GM18520 (cell line): ENCODE data around the gene SPATA4.
"Not testable (repeated sequence)": the region's sequence is repeated elsewhere in the genome, so short reads cannot be mapped to it uniquely, and the experiment has no call there.

ENCODE experiments used
- ATAC-seq: cut with Tn5 transposase; IDR thresholded peaks from one replicate; pipeline ENCODE4 v1.9.1; 2021; ENCODE audit not compliant: unreplicated experiment

Gene SPATA4

DNA sequence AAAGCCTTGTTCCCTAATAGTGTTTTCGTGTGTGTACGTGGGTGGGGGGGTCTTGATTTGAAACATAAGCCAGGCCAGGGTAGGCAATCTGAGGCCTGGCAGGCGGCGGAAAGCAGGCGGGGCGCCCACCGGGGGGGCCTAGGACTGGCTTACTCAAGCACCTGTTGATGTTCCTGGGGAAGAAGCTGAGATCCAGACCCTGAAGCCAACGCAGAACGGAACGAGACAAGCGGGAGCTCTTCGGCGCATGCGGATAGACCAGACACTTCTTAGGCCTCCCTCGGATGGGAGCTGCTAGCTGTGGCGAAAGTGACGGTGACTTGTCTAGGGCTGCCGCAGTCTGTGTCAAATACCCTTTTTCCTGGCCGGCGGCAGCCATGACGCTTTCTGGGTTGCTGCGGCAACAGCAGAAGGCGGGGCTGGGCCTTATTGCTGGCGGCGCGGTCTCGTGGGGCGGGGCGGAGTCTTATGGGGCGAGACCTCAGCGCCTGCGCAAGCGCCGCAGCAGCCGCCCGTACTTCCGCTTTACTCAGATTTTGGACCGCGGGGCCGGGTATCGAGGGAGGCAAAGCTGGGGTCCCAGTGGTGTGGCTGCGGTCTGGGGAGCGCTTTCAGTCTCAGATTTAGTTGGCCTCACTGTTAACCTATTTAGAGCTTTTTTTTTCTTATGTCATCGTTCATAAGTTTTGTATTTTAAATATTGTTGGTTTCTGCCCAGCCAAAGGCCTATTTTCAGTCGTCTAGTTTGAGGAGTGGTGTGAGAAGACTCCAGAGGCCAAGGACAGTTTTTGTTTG, at the start of gene SPATA4:
Gene SPATA4 (minus strand): TSS at position 402 of the 795 bp plus-strand sequence. CDS start 23 bp downstream, at position 379.
- ATAC-seq = peak; percentile 94

DNA sequence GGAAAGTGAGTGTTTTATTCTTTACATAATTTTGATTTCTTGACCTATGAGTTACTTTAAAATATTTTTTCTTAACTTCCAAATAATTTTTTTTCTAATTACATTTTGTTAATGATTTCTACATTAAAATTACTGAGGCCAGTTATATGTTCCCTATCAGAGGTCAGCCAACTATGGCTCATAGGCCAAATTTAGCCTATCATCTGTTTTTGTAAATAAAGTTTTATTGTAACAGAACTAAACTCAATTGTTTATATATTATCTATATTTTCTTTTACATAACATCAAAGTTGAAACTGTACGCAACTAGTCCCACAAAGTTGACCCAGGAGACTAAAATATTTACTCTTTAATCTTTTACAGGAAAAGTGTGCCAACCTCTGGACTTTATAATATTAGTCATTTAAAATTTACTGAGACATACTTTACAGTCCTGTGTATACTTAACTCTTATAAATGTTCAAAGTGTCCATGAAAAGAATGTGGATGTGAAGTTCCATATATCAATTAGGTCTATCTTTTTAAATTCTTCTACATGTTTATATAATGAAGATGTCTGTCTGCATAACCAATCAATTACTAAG, 47.5 kb upstream of the SPATA4 start:
- no peak for ATAC-seq

DNA sequence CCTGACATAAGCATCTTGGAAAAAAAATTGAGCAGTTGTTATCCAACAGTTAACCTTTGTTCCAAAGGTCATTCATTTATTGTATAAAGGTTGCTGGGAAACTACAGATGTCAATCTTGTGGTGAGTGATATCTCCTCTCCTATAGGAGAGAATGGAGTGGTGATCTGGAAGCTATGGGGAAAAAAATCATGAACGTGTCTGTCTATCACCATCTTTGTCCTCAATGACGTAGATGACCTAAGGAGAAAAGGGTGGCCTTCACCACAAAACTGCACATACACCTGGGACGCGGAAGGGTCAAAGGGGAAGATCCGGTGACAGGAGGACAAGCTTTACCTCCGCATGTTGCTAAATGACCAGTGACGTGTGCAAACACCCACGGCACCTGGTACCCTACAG, 46.3 kb upstream of the SPATA4 start:
- ATAC-seq = no peak

DNA sequence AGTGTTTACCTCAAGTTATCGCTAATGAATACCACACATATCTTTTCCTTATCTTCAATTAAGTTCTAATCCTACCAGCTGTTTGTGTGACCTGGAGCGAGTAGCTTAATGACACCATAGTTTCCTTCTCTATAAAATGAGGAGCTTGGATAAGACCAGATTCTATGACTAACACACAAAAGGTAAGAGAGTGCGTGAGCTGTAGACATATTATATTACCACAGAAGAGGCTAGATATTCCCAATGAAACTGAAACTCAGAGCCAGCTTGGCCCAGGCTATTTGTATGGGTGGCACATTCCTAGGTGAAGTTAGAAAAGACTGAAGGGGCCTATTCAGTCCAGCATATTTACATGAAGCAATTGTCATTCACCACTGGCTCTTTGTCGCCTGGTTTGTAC, 43.4 kb upstream of the SPATA4 start:
- no peak for ATAC-seq

DNA sequence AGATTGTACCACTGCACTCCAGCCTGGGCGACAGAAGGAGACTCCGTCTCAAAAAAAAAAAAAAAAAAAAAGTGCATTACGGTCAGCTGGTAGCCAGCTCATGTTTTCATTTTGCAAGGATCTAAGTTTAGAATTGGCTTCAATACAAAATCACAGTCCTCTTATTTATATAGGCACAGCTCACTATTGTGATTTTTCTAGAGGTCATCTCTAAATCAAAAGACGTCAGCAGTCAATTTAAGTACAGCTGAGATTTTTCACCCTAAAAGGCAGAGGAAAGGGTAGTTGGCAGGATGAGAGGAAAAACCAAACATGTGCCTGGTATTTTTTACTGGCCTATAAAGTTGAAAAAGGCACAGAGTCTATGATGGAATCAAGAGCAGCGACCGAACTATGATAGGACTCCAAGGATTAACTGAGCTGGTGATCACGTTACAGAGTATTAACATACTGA, 42.8 kb upstream of the SPATA4 start:
- ATAC-seq = no peak

DNA sequence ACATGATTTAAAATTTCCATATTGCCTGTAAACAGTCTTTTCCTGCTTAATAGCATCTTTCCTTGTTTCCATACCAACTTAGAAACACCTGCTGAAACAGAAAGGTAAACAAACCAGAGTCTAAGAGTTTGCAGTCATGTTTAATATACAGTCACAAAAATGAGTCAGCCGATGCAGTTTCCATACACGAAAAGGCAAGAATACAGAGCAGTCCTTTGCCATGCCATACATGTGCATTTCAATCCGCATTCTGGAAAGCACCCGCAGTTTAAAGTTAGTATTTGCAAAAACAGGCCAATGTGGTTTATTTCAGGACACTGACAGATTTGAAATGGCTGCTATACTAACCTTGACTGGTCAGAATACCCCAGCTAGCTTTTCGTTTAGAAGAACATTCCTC, 41.6 kb upstream of the SPATA4 start:
- ATAC-seq = no peak

DNA sequence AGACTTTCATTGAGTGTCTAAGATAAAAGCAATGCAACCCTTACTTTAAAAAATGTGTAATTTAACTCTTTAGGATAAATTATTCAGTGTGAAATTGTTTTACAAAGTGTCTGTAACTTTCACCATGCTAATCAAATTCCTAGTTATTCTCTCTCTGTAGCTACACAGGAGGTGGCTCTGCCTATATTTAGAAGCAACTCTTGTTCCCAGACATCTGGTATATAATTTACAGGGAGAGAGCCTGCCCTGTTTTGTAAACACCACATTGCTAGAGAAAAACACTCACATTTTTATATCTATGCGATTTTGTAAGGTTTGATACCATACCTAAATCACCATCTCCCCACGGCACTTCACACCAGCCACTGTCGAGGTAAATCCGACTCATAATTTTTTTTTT, 35.5 kb upstream of the SPATA4 start:
- no peak for ATAC-seq

DNA sequence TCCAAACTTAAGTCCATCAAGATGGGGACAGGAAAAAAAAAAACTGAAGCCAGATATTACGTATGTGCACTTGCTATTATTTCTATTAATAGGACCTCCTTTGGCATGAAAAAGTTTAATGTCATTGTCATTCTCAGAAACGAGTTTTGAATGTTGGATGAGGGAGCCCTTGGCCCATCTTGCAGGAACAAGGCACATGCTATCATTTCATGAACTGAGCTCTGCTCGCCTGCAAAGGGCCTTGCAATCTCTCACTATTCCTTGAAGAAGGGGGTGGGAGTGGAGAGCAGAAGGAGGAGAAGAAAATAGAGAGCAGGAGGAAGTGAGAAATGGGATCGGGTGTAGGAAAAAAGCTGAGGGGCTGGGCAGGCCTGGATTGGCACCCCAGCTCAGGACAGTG, 34.3 kb upstream of the SPATA4 start:
- no peak for ATAC-seq

DNA sequence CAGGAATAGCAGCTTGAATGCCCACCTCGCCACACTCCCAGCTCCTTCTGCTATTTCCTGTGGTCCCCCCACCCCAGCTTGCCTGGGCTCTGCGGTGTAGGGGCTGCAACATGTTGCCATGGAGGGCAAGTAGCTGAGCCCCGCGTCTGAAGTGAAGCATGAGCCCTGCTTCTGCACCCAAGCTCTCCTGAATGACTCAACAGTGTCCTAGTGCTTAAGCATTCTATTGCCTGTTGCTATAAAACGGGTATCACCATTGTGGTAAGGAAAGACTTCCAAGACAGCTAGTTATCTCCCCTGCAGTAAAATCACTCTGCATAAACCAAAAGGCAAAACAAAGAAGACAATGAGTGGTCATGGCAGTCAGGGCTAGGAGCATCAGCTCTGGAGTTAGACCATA, 31.4 kb upstream of the SPATA4 start:
- ATAC-seq = no peak

DNA sequence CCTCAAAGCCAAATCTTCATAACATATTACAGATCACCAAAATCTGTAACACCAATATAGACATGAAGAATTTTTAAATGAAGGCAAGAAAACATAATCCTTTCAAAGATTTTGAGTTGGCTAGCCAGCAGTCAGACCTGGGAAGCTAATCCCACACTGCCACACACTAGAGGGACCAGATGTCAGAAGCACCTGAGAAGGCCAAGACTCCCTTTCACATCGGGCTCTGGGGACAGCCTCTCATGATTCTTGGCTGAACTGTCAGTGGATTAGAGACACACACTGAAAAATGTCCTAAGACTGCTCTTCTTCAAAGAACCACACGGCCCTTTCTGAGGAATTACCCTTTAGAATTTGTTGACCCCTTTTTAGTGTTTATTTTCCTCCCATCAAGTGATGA, 28.2 kb upstream of the SPATA4 start:
- no peak for ATAC-seq

DNA sequence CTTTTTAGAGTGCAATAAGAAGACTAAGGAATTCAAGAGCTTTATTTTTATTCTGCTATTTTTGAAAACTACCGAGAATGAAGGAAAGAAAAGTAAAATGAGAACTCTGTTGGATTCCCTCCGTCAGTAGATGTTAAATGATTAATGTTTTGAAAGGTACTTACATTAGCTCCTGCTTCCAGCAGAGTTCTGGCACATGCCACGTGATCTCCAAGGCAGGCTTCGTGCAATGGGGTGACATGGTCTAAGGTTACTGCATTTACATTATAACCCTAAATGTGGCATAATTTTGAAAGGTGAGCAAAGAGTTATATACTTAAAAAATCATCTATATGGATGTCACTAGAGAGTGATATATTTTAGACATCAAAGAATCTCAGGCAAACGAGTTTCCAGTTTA, 26.8 kb upstream of the SPATA4 start:
- ATAC-seq = no peak

DNA sequence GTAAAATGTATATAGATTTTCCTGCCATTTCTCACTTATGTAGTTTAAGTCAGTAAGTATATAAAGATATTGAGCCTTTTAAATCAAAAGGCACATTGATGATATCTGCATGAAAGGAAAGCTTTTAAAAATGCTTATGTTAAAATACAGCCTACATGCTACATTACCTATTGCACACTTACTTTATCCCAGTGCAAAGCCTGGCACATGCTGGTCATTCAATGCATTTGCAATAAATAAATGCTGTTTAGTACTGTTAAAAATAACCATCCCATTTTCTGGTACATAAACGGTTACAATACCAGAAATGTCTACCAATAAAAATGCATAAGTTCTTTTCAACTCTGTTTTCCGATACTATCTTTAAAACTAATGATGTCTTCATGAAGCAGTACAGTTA, 22.1 kb upstream of the SPATA4 start:
- no peak for ATAC-seq

DNA sequence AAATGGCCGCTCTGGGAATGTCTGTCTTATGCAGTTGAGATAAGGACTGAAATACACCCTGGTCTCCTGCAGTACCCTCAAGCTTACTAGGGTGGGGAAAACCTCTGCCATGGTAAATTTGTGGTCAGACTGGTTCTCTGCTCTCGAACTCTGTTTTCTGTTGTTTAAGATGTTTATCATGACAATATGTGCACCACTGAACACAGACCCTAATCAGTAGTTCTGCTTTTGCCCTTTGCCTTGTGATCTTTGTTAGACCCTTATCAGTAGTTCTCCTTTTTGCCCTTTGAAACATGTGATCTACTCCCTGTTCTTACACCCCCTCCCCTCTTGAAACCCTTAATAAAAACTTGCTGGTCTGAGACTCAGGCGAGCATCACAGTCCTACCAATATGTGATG, 17.0 kb upstream of the SPATA4 start:
- not testable (repeated sequence) for ATAC-seq

DNA sequence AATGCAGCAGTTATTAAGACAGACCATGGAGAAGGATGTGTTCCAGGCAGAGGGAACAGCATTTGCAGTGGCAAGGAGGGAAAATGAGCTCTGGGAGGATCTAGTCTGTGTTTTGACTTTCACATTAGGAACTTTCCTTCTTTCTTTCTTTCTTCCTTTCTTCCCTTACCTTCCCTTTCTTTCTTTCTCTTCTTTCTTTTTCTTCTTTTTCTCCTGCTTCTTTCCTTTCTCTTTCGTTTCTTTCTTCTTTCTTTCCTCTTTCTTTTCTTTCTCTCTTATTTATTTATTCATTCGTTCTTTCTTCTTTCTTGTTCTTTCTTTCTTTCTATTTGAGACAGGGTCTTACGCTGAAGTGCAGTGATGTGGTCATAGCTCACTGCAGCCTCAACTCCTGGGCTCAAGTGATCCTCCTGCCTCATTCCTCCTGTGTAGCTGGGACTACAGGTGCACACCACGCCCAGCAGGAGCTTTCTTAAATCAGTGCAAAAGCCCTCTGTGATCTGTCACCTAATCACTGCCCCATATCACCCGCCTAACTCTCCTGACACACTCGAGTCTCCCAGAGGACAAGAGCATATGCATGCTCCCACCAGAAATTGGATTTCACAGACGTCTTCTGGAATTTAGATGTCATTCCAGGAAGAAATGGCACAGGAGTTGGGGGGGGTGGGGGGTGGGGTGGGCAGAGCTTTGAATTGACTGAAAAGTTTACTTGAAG, 15.4 kb upstream of the SPATA4 start:
- ATAC-seq = no peak

DNA sequence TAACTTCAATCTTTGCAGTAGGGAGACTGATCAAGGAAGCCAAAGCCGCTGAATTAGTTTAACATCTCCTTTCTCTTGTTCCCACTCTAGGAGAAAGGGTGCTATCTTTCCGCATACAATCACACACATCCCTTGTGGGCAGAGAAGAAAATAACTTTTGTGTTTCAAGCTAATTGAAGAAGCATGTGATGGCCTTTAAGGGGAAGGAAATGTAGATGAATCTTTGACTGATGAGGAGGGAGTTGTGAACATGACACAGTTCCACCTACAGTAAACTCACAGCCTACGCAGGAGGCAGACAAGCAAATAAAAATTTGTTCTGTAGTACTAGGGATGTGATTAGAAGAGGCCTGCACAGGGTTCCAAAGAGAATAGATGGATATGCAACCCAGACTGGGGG, 14.7 kb upstream of the SPATA4 start:
- no peak for ATAC-seq

DNA sequence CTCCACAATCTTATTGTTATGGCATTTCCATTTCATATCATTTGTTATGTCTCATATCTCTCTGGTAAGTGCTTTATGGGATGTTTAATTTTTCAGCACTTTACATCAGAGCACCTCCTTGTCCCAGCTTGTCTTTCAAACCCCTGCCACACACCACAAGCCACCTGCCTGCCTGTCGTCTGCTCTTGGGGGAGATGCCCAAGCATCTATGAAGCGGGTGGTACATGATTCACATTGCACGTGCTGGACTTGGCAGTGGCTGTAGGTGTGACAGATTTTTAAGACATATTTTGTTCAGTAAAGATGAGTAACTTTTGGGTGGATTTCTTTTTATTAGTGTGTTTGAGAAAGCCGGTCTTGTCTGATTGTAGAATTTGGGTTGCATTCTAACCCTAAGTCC, 14.2 kb upstream of the SPATA4 start:
- no peak for ATAC-seq

DNA sequence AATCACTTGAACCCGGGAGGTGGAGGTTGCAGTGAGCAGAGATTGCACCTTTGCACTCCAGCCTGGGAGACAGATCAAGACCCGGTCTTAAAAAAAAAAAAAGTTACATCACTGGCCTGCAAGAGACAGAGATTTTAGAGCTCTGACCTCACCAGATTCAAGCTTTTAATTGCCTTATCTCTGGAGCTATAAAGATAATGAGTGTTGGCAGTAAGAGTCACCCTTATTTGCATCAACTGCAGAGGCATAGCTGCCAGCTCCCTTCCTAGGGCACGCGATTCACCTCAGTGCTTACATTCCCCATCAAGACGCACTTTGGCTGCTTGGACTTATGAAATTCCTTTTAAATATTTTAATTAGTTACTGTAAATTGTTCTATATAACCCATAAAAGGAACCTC, 12.5 kb upstream of the SPATA4 start:
- no peak for ATAC-seq

DNA sequence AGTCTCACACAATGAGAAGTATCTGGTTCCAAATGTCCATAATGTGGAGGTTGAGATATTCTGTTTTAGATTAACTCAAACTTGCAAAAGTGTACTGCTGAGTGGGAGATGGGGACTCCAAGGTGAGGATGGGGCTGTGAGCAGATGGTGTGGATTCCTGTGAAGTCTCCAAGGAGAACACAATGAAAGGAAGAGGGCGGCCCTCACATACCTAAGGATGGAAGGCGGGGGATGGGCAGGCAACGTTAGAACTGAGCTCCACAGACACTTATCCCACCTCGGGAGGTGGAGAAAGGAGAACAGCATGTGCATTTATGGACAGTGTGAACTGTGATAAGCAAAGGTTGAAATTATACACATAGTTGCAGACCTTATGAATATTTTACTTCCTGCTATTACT, 9.9 kb upstream of the SPATA4 start:
- no peak for ATAC-seq

DNA sequence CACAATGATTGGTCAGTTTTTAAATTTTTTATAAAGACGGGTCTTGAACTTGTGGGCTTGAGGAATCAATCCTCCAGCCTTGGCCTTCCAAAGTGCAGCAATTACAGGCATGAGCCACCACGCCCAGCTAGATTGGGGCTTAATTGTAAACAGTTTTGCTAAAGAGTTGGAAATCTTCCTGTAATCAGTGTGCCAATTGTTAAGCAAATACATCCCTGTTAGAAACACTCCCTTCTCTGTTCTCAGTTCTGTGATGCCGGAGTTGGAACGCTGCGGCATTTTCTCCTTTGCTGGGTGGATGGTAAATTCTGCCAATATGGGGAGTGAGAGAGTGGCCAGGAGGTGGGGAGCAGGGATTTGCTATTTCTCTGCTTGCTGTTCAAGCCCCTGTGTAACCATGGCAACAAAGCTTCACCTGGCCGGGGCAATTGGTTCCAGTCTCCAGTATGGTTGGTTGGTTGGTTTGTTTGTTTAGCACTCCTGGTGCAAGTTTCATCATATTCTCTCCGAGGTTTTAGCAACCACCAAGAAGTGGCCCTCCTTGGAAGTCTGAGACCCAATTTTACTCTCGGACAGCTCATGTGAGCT, 3.0 kb upstream of the SPATA4 start:
- no peak for ATAC-seq

DNA sequence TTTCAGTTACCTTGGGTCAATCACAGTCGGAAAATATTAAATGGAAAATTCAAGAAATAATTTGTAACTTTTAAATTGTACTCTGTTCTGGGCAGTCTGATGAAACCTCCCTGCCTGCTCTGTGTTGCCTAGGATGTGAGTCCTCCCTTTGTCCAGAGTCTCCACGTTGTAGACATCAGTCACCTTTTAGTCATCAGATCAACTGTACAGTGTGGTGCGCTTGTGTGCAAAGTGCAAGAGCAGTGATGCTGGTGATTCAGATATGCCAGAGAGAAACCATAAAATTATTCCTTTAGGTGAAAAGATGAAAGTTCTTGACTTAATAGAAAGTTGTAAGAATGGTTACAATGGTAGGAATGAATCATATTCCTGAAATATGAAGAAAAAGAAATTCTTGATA, 1.4 kb downstream of the SPATA4 start:
- ATAC-seq = no peak

DNA sequence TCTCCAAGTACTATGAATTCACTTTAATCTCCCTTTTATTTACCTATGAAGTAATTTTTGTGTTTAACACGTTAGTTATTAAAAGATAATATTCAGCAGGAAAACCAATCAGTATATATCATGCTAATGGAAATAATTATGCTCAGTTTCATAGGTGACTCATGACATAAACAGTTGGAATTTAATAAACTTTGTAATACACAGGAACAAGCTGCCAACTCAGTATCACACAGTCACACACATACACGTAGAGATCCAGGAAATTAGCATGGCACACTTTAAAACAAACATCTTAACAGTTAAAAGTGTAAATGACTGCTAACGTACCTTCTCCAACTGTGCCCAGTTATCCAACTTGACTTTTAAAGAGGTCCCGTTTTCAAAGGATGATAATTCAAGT, 2.3 kb downstream of the SPATA4 start:
- no peak for ATAC-seq

DNA sequence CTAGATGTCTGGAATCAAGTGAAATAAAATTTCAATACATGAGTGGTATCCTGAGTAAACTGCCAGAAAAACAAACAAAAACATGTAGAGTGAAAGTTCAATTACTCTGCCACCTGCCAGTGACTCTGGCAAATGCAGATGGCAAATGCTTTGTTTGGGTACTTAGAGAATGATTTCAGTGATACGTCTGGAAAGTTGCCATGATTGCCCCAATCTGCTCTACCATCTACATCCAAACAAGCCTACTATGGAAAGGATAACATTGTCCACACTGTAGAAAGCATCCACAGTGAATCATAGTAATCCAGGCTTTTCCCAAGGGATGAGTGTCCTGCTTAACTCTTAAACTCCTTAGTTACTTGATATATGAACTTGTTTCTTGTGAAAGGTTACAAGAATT, 3.4 kb downstream of the SPATA4 start:
- ATAC-seq = no peak
